Erythroblast (primary cell): ENCODE data around the gene CDK14.
"Not testable (repeated sequence)": the region's sequence is repeated elsewhere in the genome, so short reads cannot be mapped to it uniquely, and the experiment has no call there.

Source experiments
- GATA1 ChIP-seq: IDR thresholded peaks from 2 replicates; pipeline ENCODE4 v1.6.1; 2011; ENCODE audit warnings: low read depth, mild to moderate bottlenecking, control low read depth, low read length, moderate library complexity
- POLR2A ChIP-seq: IDR thresholded peaks from 2 replicates; pipeline ENCODE4 v1.6.1; 2011; ENCODE audit warnings: mild to moderate bottlenecking, low read length

GRCh38 chr7:90794234-90794633 lies 198.1 kb downstream of the CDK14 start:
- TF ChIP-seq POLR2A, GATA1: not testable (repeated sequence)
